Fibroblast of skin of abdomen (primary cell): Measurements from ENCODE around the gene SLC2A1.

Experiments used
- DNase-seq: peaks from one replicate; pipeline ENCODE4 v3.0.0-alpha.2; 2013

The SLC2A1 gene

GRCh38 chr1:42888013-42888633, 70.5 kb downstream of the SLC2A1 start:
- DNase-seq: no peak

- DNase-seq: no peak
These were observed 71.3 kb downstream of the SLC2A1 start for GRCh38 chr1:42887366-42887765.

GRCh38 chr1:42886800-42887199, 71.9 kb downstream of the SLC2A1 start:
- no peak for DNase-seq

- no peak for DNase-seq
These were observed 72.5 kb downstream of the SLC2A1 start for GRCh38 chr1:42886046-42886739.

DNA sequence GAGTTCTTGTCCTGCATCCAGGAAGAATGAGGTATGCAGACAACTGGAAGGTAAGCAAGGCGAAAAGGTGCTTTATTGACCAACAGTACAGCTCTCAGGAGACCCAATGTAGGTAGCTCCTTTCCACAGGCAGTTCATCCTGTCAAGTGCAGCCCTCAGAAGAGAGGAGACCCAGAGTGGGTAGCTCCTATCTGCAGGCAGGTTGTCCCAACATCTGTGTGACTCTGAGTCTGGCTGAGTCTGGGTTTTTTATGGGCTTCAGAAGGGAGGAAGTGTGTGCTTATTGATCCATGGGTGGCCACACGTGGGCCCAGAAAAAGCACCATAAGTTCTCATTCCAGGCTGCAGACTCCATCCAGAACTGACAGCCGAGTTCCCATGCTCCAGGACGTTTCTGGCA, 78.3 kb downstream of the SLC2A1 start:
- no peak for DNase-seq

DNA sequence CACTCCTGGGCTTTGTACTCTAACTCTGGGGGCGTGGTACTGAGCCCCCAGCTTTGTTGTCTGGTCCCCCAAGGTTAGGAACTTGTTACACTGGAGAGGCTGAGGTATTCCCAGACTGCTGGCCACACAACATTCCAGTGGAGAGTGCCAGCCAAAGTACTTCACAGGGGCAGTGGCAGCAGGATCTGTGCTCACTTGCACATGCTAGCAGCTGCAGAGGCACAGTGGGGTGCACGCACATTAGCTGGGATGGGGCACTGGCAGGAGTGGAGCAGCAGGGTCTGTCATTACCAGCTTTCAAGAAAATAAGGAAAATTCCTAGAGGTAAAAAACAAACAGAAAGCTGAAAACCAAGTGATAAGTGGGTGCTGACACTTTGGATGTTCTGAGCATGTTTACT, 81.3 kb downstream of the SLC2A1 start:
- no peak for DNase-seq

GRCh38 chr1:42876009-42876408, 82.7 kb downstream of the SLC2A1 start:
- no peak for DNase-seq
